ENCODE measurements around the gene BORCS8.

- TF ChIP-seq EZH2phosphoT487 (IDR thresholded peaks at IDR 0.05; ENCODE audit: insufficient read depth, low read depth) = no peak
- TF ChIP-seq EZH2 (IDR thresholded peaks at IDR 0.05; ENCODE audit: insufficient read depth, poor library complexity, severe bottlenecking) = no peak
Measured at GRCh38 chr19:19137556-19138108, 54.3 kb downstream of the BORCS8 start.

Measured in GM23248 (cell line).